Fibroblast of gingiva (primary cell): ENCODE data around the gene SLC35A3.
A peak's percentile ranks its signal among the peaks of the same experiment; 100 is the strongest.
"Not testable (repeated sequence)": the region's sequence is repeated elsewhere in the genome, so short reads cannot be mapped to it uniquely, and the experiment has no call there.

Experiments used
- DNase-seq: peaks from one replicate; pipeline ENCODE4 v3.0.0-alpha.2; 2011; ENCODE audit warnings: low read depth

The SLC35A3 gene

DNA sequence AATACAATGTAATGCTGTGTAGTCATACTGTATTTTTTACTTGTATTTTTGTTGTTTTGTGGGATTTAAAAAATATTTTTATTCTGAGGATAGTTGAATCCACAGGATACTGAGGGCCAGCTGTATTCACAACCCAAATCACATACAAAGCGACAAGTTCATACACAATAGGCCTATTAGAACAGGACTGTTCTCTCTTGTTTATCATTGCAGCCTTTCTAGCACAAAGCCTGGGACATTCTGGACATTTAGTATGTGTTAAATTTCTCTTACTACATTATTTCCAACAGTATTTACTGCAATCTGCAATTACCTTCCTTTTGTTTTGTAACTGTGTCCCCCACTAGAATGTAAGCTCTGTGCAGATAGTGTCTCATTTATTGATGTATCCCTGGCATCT, 65.4 kb downstream of the SLC35A3 start:
- DNase-seq, result no peak

DNA sequence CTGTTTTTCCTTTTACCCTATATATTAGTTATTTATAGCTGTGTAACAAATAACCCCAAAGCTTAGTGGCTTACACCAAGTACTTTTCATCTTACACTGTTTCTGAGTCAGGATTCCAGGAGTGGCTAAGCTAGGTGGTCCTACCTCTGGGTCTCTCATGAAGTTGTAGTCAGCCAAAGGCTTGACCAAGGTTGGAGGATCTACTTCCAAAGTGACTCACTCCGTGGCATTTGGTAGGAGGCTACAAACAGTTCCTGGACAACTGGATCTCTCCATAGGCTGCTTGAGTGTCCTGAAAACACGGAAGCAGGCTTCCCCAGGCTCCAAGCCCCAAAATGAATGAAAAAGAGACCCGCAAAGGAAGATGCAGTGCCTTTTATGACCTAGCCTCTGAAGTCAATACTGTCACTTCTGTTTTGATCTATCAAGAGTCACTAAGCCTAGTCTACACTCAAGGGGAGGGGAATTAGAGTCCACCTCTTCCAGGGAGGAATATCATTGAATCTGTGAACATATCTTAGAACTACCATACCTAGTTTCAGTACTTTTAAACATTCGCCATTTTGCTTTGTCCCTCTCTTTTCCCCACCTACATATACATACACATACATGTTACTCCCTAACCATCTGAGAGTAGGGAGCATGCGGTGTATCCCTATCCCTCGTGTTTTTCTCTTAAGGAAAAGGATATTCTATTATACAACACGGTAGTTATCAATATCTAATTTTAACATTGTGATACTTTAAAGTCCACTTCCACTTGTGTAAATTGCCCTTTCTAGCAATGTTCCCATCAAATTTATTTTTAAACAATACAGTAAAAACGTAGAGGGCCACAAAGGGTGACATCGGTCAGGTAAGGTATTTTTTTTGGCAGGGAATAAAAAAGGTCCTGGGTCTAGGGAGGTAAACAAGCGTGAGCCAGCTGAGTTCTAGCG, 67.2 kb downstream of the SLC35A3 start:
- DNase-seq, result peak; percentile 32

- DNase-seq, result no peak
Observed at GRCh38 chr1:100037656-100037926, 67.8 kb downstream of the SLC35A3 start.

GRCh38 chr1:100037927-100038659, 68.3 kb downstream of the SLC35A3 start:
- DNase-seq, result peak; percentile 87

DNA sequence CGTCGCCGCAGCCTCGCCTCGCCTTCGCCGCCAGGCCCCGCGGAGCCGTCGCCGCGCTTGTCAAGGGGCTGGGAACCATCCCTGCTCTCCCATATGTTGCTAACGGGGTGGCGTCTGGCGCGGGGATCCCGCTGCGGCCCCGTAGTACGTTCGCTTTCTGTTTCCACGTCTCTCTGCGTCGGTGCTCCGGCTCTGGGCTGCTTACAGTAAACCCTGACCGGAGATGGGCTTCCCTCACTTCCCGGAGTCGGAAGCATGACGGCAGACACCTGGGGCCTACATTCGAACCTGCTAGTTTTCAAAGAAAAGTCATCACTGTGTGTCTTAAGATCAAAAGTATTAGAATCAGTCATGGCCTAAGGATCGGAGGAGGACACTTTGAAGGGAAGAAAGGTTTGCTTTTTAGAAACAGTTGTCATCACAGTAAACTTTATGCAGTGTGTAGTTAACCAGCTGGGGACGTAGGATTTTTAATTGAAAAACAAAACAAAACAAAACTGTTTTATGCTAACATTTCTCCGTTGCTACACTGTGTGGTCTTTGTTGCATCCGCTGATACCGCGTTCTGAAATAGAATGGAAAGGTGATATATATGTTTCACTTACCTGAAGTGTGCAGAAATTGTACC, 69.0 kb downstream of the SLC35A3 start:
- DNase-seq, result peak; percentile 62

DNA sequence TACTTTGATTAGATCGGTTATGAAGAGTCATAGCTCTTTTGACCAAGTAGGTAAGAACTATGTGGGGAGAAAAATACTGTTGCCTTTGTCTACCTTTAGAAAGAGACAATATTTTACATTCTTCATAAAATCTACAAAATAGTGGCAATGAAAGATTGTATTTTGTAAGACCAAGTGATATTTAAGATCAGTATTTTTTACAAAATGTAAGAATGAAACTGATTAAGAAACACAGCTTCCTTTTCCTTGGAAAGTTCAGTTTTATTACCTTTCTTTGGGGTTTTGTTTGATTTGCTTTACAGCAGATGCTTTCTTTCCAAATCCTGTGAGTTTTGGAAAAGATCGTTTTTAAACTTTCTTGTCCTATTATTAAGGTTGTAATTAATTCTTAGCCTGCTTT, 69.8 kb downstream of the SLC35A3 start:
- no peak for DNase-seq

DNA sequence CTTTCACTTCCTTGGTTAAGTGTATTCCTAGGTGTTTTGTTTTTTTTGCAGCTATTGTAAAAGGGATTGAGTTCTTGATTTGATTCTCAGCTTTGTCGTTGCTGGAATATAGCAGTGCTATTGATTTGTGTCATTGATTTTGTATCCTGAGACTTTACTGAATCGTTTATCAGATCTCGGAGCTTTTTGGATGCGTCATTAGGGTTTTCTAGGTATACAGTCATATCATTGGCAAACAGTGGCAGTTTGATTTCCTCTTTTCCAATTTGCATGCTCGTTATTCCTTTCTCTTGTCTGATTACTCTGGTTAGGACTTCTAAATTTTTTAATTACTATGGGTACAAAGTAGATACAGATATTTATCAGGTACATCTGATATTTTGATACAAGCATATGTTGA, 75.4 kb downstream of the SLC35A3 start:
- DNase-seq, result no peak

- not testable (repeated sequence) for DNase-seq
Observed at GRCh38 chr1:100047235-100047708, 77.5 kb downstream of the SLC35A3 start.

DNA sequence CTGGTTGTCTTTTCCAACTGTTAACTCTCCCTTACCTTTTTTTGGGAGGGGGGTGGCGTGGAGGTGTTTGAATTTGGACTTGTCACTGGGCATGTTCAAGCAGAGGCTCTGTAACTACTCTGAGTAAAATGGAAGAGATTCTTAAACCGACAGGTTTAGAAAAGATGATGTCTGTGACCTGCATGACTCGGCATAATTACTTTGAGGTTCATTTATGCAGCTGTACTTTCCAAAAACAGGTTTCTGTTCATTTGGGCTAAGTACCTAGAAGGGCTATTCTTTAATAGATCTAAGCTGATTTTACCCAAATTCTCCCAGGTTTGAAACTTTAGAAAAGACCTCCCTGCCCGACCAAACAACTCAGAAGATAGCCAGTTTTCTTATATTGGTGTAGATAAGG, 80.3 kb downstream of the SLC35A3 start:
- DNase-seq, result no peak

GRCh38 chr1:100051401-100051800, 81.6 kb downstream of the SLC35A3 start:
- DNase-seq, result no peak

GRCh38 chr1:100051893-100052292, 82.1 kb downstream of the SLC35A3 start:
- no peak for DNase-seq

- DNase-seq, result no peak
Observed at GRCh38 chr1:100053119-100053518, 83.3 kb downstream of the SLC35A3 start.

- no peak for DNase-seq
Observed at GRCh38 chr1:100053727-100054126, 83.9 kb downstream of the SLC35A3 start.

GRCh38 chr1:100061681-100062080, 91.9 kb downstream of the SLC35A3 start:
- no peak for DNase-seq

DNA sequence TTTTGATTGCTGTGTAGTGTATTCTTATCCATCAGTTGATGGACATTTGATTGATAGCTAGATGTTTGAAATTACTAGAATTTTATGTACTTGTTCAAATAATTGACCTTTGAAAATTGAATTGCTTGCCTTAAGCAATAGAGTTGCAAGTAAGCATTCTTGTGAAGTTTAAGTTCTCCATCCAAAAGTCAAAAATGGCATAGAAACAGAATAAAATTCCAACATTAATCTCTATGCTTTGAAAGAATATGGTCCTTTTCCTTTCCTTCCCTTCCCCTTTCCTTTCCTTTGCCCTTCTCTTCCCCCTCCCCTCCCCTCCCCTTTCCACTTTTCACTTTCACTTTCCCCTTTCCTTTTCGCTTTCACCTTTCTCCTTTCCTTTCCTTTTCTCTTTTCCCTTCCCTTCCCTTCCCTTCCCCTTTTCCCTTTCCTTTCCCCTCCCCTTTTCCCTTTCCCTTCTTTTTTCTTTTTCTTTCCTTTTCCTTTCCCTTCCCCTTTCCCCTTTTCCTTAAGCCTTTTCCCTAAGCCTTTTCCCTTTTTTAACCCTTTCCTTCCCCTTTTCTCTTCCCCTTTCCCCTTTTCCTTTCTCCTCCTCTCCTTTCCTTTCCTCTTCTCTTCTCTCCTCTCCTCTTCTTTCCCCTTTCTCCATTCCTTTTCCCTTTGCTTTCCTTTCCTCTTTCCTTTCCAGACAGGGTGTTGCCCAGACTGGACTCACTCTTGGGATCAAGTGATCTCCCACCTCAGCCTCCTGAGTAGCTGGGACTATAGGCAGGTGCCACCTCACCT, 95.6 kb downstream of the SLC35A3 start:
- DNase-seq, result no peak

DNA sequence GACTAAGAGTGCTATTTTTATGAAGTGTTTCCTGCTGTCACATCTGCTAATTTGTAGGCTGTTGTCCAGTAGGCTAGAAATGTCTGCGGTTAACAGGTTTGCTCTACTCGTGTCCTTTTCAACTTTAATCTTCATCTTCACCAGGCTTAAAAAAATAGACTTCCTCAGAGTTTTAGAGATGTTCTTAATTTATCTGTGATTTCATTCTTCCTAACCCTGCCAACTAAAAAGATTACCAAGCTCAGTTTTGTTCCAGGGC, 96.1 kb downstream of the SLC35A3 start:
- DNase-seq, result no peak

DNA sequence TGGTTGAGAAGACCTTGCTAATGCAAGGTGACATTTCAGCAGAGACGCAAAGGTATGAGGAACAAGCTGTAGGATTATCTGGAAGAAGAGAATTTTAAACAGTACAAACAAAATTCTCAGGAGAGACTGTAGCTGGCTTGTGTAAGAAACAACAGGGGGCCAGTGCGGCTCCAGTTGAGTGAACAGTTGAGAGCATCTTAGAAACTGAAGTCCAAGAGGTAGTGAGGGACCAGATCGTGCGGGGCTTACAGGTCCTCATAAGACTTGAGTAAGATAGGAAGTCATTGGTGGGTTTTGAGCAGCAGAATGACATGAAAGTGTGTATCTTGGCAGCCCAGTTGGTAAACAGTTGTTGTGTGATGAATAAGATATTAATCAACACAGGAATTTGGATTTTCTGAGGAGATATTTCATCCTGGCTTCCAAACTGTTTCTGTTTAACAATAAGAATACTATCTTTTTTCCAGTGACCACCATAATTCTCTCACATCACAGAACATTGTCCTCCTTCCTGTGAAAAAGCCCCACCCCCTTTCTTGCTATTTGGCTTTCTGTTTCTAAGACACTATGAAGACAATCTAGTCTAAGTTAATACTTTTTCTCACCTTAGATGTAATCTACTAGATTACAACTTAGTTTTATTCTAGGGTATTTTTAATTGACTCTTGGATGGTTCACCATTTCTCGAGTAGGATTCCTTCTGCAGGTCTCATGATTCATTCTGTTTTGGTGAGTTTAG, 100.6 kb downstream of the SLC35A3 start:
- no peak for DNase-seq

DNA sequence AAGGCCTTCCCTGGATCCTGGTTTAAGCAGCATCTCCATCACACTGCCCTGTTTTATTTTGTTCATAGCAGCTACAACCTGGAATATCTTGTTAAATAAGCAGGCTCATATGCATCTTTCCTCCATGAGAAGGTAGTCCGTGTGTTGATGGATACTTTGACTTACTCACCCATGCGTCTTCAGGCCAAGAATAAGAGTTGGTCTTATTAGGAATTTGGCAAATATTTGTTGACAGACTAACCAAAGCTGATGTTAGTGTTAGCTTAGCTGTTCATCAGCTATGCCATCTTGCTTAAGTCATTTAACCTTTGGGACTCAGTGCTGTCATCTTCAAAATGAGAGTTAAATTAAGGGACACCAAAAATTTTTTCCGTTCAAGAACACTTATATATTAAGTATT, 103.7 kb downstream of the SLC35A3 start:
- peak; percentile 1 for DNase-seq

- no peak for DNase-seq
Observed at GRCh38 chr1:100074604-100075395, 105.0 kb downstream of the SLC35A3 start.

DNA sequence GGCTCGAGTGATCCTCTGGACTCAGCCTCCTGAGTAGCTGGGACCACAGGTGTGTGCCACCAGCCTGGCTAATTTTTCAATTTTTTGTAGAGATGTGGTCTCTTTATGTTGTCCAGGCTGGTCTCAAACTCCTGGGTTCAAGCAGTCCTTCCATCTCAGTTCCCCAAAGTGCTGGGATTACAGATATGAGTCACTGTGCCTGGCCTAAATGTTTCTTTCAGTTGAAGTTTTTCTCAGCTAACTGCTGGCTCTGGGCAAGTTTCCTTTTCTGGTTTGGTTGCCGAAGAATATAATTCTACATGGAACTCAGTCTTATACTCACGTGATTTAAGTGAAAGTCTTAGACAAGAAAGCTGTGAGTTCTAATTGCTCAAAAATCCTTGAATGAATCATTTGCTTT, 106.0 kb downstream of the SLC35A3 start:
- peak; percentile 1 for DNase-seq

- no peak for DNase-seq
Observed at GRCh38 chr1:100076319-100076718, 106.5 kb downstream of the SLC35A3 start.
